GM12891 (cell line): ENCODE data around the gene IMPDH1.

ENCODE experiments used
- DNase-seq: peaks from one replicate; pipeline ENCODE4 v3.0.0; 2011; ENCODE audit warnings: low spot score; ENCODE audit not compliant: insufficient read length
- FAIRE-seq: peaks from 2 replicates; lab custom pipeline; 2011; peaks lifted over from hg19 to GRCh38; lab: Jason Lieb, UNC
- PAX5 ChIP-seq: IDR thresholded peaks from 2 replicates; pipeline ENCODE4 v1.6.1; 2011; ENCODE audit warnings: low read length, moderate library complexity, mild to moderate bottlenecking; ENCODE audit not compliant: insufficient read depth, severe bottlenecking
- POLR2A ChIP-seq: IDR thresholded peaks from 2 replicates; pipeline ENCODE4 v1.6.1; 2011; ENCODE audit warnings: low read depth, low read length, control low read depth
- POLR2AphosphoS5 ChIP-seq: IDR thresholded peaks from 2 replicates; pipeline ENCODE4 v1.6.1; 2011; ENCODE audit warnings: low read depth, low read length, control low read depth
- POU2F2 ChIP-seq: IDR thresholded peaks from 2 replicates; pipeline ENCODE4 v1.6.1; 2011; ENCODE audit warnings: low read depth, mild to moderate bottlenecking, control low read depth, low read length, moderate library complexity
- SPI1 ChIP-seq: IDR thresholded peaks from 2 replicates; pipeline ENCODE4 v1.6.1; 2011; ENCODE audit warnings: low read depth, low read length, control low read depth
- TAF1 ChIP-seq: IDR thresholded peaks from 2 replicates; pipeline ENCODE4 v1.6.1; 2011; ENCODE audit warnings: low read depth, low read length, control low read depth

Gene IMPDH1

DNA sequence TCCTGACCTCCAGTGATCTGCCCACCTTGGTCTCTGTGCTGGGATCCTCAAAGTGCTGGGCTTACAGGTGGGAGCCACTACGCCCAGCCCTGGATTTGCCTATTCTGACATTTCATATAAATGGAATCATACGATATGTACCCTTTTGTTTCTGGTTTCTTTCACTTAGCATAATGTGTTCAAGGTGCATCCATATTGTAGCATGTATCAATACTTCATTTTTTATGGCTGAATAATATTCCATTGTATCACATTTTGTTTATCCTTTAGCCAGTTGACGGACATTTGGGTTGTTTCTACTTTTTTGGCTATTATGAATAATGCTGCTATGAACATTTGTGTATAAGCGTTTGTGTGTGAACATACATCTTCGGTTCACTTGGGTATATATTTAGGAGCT lies 41.1 kb upstream of the IMPDH1 start:
- DNase-seq: no peak
- no peak for FAIRE-seq
- no peak for TF ChIP-seq POLR2A
- no peak for TF ChIP-seq SPI1
- no peak for TF ChIP-seq POU2F2
- no peak for TF ChIP-seq POLR2AphosphoS5
- TF ChIP-seq TAF1: no peak
- no peak for TF ChIP-seq PAX5

DNA sequence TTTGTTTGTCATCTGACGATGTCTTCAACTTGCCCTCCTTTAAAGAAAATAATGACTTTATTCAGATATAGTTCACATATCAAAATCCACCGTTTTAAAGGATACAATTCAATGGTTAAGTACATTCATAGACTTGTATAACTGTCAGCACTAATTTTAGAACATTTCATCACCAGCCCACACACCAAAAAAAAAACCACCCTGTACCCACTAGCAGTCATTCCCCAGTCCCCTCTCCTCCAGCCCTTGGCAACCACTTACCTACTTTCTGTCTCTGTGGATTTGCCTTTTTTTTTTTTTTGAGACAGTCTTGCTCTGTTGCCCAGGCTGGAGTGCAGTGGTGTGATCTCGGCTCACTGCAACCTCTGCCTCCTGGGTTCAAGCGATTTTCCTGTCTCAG lies 40.6 kb upstream of the IMPDH1 start:
- DNase-seq: no peak
- no peak for FAIRE-seq

DNA sequence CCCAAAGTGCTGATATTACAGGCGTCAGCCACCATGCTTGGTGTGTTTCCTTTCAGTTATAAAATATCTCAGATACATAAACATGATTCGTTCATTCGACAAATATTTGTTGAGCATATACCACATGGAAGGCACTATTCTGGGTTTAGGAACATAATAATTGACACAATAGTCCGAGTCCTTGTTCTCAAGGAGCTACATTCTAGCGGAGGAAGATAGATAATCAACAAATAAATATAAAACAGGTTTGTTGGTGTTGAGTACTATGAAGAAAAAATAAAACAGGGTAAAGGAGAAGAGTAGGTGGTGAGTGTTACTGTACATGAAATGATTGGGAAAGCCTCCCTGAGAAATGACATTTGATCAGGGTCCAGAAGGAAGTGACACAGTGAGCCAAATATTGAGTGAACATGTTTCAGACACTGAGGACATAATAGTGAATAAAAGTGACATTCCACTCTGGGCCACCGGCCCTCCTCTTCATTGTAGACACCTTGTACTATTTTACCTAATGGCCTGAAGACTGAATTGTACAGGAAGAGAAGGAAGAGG lies 39.0 kb upstream of the IMPDH1 start:
- TF ChIP-seq PAX5: no peak
- no peak for TF ChIP-seq POLR2A
- TF ChIP-seq POU2F2: no peak
- TF ChIP-seq TAF1: no peak
- TF ChIP-seq SPI1: no peak
- TF ChIP-seq POLR2AphosphoS5: no peak
- FAIRE-seq (no peak), DNase-seq (no peak)

More for the DNA sequence above, 40.6 kb upstream of the IMPDH1 start:
- no peak for TF ChIP-seq SPI1
- no peak for TF ChIP-seq POLR2AphosphoS5
- no peak for TF ChIP-seq PAX5
- no peak for TF ChIP-seq POLR2A
- TF ChIP-seq TAF1: no peak
- no peak for TF ChIP-seq POU2F2

DNA sequence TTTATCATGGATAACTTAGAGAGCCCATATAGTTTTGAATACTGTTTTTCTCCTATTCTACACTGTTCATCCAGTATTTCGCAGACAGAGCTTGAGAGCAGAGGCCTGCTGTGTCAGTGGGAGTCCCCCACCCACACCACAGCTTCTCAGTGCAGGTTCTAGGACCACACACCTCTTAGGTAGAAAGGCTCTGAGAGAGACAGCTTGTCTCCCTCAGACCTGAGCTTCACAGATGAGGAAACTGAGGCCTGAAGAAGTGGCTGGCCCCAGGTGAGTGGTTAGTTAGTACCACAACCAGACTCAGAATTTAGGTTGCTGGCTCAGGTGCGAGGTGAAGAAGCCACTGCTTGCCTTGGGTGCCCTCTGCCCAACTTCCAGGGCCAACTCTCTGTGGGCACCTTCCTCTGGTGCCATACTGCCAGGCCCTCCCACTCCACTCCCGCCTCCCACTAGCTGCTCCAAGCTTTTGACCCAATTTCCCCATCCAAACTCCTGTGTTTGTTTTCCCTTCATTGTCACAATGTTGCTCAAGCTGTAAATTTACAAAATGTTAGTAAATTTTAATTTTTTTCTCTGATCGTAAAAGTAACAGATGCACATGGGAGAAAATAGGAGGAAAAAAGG lies 38.3 kb upstream of the IMPDH1 start:
- TF ChIP-seq PAX5 (no peak), TAF1 (no peak), SPI1 (no peak), POLR2AphosphoS5 (no peak), POLR2A (no peak), POU2F2 (no peak)
- no peak for FAIRE-seq
- DNase-seq: no peak

DNA sequence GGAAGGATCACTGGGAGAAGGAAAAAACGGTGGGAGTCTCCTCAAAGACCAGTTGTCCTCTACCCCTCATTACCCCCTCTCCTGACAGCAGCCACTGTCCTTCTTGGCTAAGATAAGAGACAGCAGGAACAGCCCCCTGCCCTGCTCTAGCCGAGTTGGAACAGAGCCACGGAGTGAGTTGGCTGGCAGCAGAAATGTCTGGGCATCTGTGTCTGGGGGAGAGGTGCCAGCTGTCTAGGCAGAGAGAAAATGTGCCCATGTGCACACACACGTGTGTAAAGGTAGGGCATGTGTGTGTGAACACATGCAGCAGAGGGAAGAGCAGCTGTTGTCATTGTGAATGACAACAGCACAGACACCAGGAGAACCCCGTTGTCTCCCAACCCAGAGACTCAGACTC lies 36.5 kb upstream of the IMPDH1 start:
- TF ChIP-seq SPI1 (no peak), PAX5 (no peak), POLR2AphosphoS5 (no peak), POU2F2 (no peak), TAF1 (no peak), POLR2A (no peak)

DNA sequence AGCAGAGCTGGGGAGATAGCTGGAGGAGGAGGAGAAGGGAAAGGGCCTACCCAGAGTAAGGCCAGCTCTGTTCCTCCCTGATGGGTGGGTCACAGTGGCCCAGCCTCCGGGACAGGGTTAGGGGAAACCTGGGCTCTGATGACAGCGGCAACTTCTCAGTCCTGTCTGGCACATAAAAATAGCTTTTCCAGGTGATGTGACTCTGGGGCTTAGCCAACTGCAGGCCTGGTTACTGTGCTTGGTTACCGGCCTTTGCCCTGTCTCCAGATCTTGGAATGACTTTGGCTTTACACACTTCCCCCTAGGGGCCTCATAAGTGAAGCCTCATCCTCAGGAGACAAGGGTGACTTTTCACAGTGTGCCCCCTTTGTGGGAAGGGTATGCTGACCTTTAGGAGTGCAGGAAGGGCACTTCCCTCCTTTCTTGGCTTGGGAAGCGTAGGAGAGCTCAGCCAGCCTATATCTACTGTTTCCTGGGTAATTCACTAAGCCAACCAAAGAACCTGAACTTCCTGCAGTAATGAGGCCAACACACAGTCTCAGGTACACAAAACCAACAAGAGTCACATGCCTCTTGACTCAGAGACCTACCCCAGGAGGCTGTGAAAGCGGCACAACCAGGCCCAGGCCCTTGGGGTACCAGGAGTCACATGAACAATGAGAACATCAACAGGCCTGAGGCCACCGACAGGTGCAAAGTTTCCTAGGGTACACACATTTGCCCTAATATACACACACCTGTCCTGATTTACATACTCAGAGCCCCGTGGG lies 34.2 kb upstream of the IMPDH1 start:
- peak; percentile 61 for FAIRE-seq
- no peak for DNase-seq
- no peak for TF ChIP-seq PAX5
- no peak for TF ChIP-seq POLR2A
- TF ChIP-seq POU2F2: no peak
- TF ChIP-seq SPI1: no peak
- no peak for TF ChIP-seq TAF1

More for the DNA sequence above, 36.5 kb upstream of the IMPDH1 start:
- FAIRE-seq (no peak), DNase-seq (no peak)

DNA sequence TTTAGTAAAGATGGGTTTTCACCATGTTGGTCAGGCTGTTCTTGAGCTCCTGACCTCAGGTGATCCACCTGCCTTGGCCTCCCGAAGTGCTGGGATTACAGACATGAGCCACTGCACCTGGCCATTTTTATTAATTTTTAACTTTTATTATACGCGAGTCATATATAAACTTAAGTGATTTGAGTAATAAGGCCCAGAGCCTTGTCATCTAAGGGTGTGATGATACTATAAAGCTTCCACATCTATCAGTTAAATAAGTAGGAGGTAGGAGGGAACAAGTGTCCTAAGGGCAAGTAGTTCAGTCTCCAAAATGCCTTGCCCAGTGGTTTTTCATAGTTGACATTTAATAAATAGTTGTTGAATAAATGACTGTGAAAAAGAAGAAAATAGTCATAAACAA lies 32.6 kb upstream of the IMPDH1 start:
- FAIRE-seq (no peak), DNase-seq (no peak)
- no peak for TF ChIP-seq TAF1
- no peak for TF ChIP-seq POLR2AphosphoS5
- TF ChIP-seq POLR2A: no peak
- no peak for TF ChIP-seq PAX5
- no peak for TF ChIP-seq SPI1
- TF ChIP-seq POU2F2: no peak

DNA sequence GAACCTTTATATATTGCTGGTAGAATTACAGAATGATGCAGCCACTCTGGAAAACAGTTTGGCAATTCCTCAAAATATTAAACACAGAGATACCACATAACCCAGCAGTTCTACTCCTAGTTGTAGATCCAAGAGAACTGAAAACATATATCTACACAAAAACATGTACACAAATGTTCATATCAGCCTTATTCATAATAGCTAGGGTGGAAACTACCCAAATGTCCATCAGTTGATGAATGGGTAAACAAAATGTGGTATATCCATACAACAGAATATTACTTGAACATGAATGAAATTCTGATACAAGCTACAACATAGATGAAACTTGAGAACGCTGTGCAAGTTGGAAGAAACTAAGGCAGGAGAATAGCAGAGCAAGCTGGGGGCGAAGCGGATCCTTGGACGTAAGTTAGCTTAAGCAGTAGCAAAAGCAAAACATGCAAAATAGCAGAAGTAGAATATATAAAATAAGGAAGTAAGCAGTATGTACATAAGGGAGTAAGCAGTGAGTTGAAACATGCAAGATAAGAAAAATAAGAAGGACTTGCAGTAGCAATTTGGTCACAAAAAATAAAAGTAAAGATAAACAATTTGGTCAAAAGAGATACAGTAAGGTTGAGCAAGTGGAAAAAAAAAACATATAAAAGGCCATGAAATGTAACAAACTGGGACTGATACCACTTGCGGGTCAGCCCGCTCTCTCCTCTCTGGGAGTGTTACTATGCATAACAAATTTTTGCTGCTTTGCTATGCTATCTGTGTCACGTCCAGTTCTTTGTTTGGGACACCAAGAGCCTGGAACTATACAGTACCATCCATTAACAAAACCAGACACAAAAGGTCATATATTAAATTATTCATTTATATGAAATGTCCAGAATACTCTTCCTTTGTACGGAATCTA lies 27.9 kb upstream of the IMPDH1 start:
- FAIRE-seq (peak; percentile 89), DNase-seq (no peak)
- no peak for TF ChIP-seq PAX5
- TF ChIP-seq POLR2A: no peak
- TF ChIP-seq TAF1: no peak
- TF ChIP-seq POLR2AphosphoS5: no peak
- TF ChIP-seq POU2F2: no peak
- no peak for TF ChIP-seq SPI1

DNA sequence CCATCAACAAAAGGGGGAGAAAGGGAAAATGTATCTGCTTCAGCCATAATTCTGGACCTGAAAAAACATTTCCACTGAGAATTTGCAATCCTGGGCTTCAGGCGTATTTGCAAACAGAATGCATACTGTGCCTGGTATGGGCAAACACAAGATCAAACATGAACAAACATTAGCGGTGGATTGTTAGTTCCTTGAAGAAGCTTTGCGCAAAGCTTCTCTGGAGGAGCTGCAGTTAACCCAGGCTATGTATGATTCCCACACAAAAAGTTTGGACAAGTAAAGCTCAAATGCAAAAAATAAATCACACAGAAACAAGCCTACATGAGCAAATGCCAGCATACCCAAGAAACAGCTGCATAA lies 25.5 kb upstream of the IMPDH1 start:
- DNase-seq: no peak
- FAIRE-seq: no peak
- TF ChIP-seq PAX5 (no peak), POLR2A (no peak), POLR2AphosphoS5 (no peak), POU2F2 (no peak), TAF1 (no peak)
